Retinal pigment epithelial cell (primary cell): Measurements from ENCODE around the gene LATS2.

Source experiments
- DNase-seq: peaks from one replicate; pipeline ENCODE4 v3.0.0-alpha.2; 2010; ENCODE audit warnings: low read depth
- H3K4me3 ChIP-seq: 2 replicates; pipeline ENCODE4 v1.5.1; 2011; ENCODE audit warnings: mild to moderate bottlenecking, low read length, control low read depth, moderate library complexity
- TF ChIP-seq, protein P1 (sequence below): conservative IDR thresholded peaks from 2 replicates; pipeline ENCODE4 v1.5.1; 2011; ENCODE audit warnings: low read depth, low read length, control low read depth, inconsistent platforms

The LATS2 gene

DNA sequence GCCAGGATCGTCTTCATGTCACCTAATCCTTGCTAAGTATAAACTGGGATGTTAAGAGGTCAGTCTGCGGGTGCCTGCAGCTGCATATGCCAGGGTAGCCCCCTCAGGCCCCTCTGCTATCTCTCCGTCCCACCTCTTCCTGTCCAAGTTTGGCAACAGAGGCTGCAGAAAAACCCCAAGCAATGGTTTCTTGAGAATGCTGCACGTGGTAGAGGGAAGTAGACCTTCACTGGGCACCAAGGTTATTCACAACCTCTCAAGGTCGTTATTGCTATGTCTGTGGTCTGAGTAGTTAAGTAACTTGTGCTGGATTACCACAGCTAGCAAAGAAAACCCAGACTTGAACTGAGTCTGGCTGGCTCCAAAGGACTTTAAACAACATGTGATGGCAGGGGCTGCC is 81.0 kb downstream of the LATS2 start:
- DNase-seq, result no peak
- H3K4me3 ChIP-seq, result no peak overlapping the region
- TF ChIP-seq, protein P1, sequence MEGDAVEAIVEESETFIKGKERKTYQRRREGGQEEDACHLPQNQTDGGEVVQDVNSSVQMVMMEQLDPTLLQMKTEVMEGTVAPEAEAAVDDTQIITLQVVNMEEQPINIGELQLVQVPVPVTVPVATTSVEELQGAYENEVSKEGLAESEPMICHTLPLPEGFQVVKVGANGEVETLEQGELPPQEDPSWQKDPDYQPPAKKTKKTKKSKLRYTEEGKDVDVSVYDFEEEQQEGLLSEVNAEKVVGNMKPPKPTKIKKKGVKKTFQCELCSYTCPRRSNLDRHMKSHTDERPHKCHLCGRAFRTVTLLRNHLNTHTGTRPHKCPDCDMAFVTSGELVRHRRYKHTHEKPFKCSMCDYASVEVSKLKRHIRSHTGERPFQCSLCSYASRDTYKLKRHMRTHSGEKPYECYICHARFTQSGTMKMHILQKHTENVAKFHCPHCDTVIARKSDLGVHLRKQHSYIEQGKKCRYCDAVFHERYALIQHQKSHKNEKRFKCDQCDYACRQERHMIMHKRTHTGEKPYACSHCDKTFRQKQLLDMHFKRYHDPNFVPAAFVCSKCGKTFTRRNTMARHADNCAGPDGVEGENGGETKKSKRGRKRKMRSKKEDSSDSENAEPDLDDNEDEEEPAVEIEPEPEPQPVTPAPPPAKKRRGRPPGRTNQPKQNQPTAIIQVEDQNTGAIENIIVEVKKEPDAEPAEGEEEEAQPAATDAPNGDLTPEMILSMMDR, result no peak

DNA sequence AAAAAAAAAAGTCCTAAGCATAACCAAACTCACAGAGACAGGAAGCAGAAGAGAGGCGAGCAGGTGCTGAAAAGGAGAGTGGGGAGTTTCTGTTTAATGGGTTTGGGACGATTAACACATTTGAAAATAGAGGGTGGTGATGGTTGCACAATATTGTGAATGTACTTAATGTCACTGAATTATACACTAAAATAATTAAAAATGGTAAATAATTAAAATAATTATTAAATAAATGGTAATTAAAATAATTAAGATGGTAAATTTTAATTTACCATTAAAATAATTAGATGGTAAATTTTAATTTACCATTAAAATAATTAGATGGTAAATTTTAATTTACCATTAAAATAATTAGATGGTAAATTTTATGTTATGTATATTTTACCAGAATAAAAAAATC is 84.0 kb downstream of the LATS2 start:
- no peak overlapping the region for H3K4me3 ChIP-seq
- no peak for DNase-seq
- TF ChIP-seq, protein P1, result no peak

DNA sequence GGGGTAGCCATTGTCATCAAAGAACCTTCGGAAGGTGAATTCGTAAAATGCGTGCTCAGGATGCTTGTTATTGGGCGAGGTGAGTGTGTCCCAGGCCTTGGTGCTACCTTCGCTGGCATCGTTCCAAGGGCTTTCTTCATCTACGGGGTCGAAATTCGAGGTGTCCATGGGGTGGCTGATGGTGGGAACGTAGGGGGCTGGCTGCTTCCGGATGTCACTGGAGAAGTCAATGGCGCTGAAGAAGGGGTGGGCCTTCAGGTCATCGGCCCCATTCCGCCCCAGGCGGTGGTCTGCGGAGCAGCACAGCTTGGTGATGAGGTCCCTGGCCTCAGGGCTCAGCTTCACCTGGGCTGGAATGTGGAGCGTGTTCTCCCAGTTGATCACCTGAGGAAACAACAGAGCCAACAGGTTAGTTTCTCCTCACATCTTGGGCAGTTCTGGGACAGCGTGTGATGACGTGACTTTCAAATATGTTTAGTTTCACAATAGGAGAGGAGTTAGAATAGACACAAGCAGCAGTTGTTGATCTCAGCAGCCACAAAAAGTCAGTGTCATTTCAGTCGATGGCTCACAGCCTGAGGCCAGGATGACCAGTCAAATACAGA is 86.3 kb downstream of the LATS2 start:
- TF ChIP-seq, protein P1, result no peak
- H3K4me3 ChIP-seq, result no peak overlapping the region
- no peak for DNase-seq

DNA sequence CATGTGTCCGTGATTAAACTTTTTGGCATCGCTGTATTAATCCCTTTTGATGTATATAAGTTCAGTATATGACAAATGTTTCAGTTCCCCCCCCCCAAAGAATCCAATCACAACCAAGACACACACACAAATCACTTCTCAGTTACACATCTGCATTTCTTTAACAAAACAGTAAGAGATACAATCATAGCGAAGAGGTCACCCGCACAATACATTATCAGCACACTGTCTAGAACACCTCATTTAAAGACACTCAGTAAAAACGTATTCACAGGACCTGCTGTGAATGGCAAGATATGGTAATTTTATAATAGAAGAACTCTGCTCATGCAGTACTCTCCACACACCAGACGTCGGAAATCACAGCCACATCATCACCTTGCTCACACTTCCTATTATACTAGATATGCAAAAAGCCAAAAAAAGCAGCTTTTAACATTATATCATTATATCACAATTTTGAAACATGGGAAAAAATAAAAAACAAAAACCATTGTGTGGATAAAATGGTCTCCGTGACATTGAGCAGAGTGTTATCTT is 87.4 kb downstream of the LATS2 start:
- TF ChIP-seq, protein P1, result no peak
- DNase-seq, result no peak
- H3K4me3 ChIP-seq, result no peak overlapping the region

DNA sequence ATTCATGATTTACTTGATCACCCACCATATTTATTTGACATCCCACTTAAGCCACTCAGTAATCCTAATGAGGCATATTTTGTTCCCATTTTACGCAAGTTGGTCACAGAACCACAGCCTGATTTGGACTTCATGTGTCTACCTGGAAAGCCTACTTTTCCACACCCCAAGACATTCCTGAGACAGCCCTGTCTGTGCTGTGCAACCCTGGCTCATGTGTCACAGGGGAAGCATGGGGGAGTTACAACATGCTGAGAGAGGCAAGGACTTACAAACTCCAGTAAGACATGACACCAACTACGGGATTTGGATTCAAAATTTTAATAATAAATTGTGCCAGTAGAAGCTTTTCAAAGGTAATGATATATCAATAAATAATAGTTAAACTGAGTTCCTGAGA is 88.7 kb downstream of the LATS2 start:
- DNase-seq, result no peak
- no peak overlapping the region for H3K4me3 ChIP-seq
- TF ChIP-seq, protein P1, result no peak

DNA sequence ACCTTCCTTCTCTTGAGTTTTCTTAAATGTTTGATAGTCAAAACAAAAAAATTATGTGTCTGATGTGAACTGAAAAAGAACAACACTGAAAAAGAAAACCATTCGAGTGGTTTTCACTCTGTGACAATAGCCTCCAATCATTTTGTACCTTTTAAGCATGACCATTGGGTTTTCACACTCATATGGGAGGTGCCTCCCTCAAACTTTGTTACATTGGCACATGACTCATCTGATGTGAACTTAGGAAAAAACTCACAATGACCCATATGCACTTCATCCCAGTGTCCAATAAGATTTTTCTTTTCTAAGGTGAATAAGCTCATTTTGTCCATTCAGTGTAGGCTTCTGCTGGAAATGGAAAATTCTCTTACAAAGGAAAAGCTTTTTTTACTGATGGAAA is 92.2 kb downstream of the LATS2 start:
- H3K4me3 ChIP-seq, result no peak overlapping the region
- TF ChIP-seq, protein P1, result no peak
- no peak for DNase-seq

DNA sequence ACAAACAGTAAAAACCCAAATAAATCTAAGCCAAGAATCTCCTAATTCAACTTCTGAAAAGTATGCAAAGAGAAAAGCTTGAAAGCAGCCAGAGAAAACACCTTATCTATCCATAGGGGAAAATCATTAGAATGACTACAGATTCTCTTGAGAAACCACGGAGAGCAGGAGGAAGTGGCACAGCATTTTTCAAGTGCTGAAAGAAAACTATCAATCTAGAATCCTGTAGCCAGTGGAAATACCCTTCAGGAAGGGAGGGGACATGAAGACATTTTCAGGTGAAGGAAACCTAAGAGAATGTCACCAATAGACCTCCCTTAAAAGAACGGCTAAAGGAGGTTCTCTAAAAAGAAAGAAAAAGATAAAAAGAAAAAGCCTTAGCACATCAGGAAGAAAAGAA is 92.6 kb downstream of the LATS2 start:
- DNase-seq, result no peak
- H3K4me3 ChIP-seq, result no peak overlapping the region

More for the DNA sequence above, 92.6 kb downstream of the LATS2 start:
- TF ChIP-seq, protein P1, result no peak
